NCI-H226 (cell line): ENCODE results near the gene FAXC.
"Not testable (repeated sequence)": the region's sequence is repeated elsewhere in the genome, so short reads cannot be mapped to it uniquely, and the experiment has no call there.

Source experiments
- DNase-seq: peaks from one replicate; pipeline ENCODE4 v3.0.0-alpha.2; 2015

Gene FAXC

GRCh38 chr6:99276747-99277146 is 72.7 kb downstream of the FAXC start:
- peak; percentile 50 for DNase-seq

GRCh38 chr6:99270826-99271225 is 78.6 kb downstream of the FAXC start:
- DNase-seq = no peak

- DNase-seq = no peak
Observed at GRCh38 chr6:99270030-99270429, 79.4 kb downstream of the FAXC start.

GRCh38 chr6:99269207-99269606 is 80.3 kb downstream of the FAXC start:
- DNase-seq = no peak

- DNase-seq = not testable (repeated sequence)
Observed at GRCh38 chr6:99266996-99267395, 82.5 kb downstream of the FAXC start.

- DNase-seq = not testable (repeated sequence)
Observed at GRCh38 chr6:99265447-99265846, 84.0 kb downstream of the FAXC start.

- DNase-seq = no peak
Observed at GRCh38 chr6:99254616-99255550, 94.6 kb downstream of the FAXC start.

GRCh38 chr6:99253271-99253670 is 96.2 kb downstream of the FAXC start:
- no peak for DNase-seq

GRCh38 chr6:99252421-99252820 is 97.1 kb downstream of the FAXC start:
- no peak for DNase-seq

- no peak for DNase-seq
Observed at GRCh38 chr6:99250476-99250875, 99.0 kb downstream of the FAXC start.

GRCh38 chr6:99246602-99247001 is 102.9 kb downstream of the FAXC start:
- DNase-seq = no peak

- no peak for DNase-seq
Observed at GRCh38 chr6:99241905-99242534, 107.5 kb downstream of the FAXC start.

- DNase-seq = no peak
Observed at GRCh38 chr6:99236010-99236409, 113.5 kb downstream of the FAXC start.

- DNase-seq = no peak
Observed at GRCh38 chr6:99233219-99233618, 116.3 kb downstream of the FAXC start.

- no peak for DNase-seq
Observed at GRCh38 chr6:99232056-99232455, 117.4 kb downstream of the FAXC start.

GRCh38 chr6:99225172-99225571 is 124.3 kb downstream of the FAXC start:
- no peak for DNase-seq
